Neuronal stem cell (in vitro differentiated cells): ENCODE data around the gene MCC.

ENCODE experiments used
- DNase-seq: peaks from one replicate; pipeline ENCODE4 v3.0.0-alpha.2; 2013; ENCODE audit warnings: low spot score
- H2AFZ ChIP-seq: one replicate; pipeline ENCODE4 v1.6.1; 2013; ENCODE audit warnings: mild to moderate bottlenecking, low read length, inconsistent platforms
- H2AK5ac ChIP-seq: 2 replicates; pipeline ENCODE4 v1.6.1; 2013; ENCODE audit warnings: low read depth, mild to moderate bottlenecking, inconsistent platforms, low read length, moderate library complexity, mixed read lengths
- H2BK120ac ChIP-seq: 2 replicates; pipeline ENCODE4 v1.6.1; 2013; ENCODE audit warnings: low read depth, mild to moderate bottlenecking, inconsistent platforms, low read length, moderate library complexity, mixed read lengths
- H2BK12ac ChIP-seq: one replicate; pipeline ENCODE4 v1.6.1; 2013; ENCODE audit warnings: low read length, inconsistent platforms
- H2BK15ac ChIP-seq: 2 replicates; pipeline ENCODE4 v1.6.1; 2013; ENCODE audit warnings: mild to moderate bottlenecking, low read length, inconsistent platforms, mixed read lengths
- H2BK5ac ChIP-seq: one replicate; pipeline ENCODE4 v1.6.1; 2013; ENCODE audit warnings: inconsistent platforms, mild to moderate bottlenecking, low read length, moderate library complexity
- H3K14ac ChIP-seq: one replicate; pipeline ENCODE4 v1.6.1; 2013; ENCODE audit warnings: low read length, inconsistent platforms
- H3K18ac ChIP-seq: 2 replicates; pipeline ENCODE4 v1.6.1; 2013; ENCODE audit warnings: low read length, inconsistent platforms
- H3K23ac ChIP-seq: 2 replicates; pipeline ENCODE4 v1.6.1; 2013; ENCODE audit warnings: low read depth, mild to moderate bottlenecking, mixed read lengths, low read length, inconsistent platforms; ENCODE audit not compliant: poor library complexity
- H3K27ac ChIP-seq: replicated peaks from 3 replicates; pipeline ENCODE4 v1.5.1; 2013; ENCODE audit warnings: low read length, inconsistent platforms
- H3K27me3 ChIP-seq, 3 experiments: 2 replicates each; pipeline ENCODE4 v1.6.1; 2013; ENCODE audit warnings: low read length in 3 of 3, mild to moderate bottlenecking in 2 of 3, inconsistent platforms in 1 of 3, low read depth in 1 of 3, mixed read lengths in 1 of 3, moderate library complexity in 1 of 3; ENCODE audit not compliant: control insufficient read depth in 3 of 3, insufficient read depth in 3 of 3
- H3K36me3 ChIP-seq, 2 donors: replicated peaks in 1 of 2; 2 replicates each; pipeline ENCODE4 v1.6.1; 2013; ENCODE audit warnings: low read length in 2 of 2; ENCODE audit not compliant: control insufficient read depth in 2 of 2, insufficient read depth in 2 of 2
- H3K4ac ChIP-seq: 2 replicates; pipeline ENCODE4 v1.6.1; 2013; ENCODE audit warnings: inconsistent platforms, mild to moderate bottlenecking, low read length, moderate library complexity
- H3K4me1 ChIP-seq, 2 donors: 1 replicate in 1 of 2; 2 replicates in 1 of 2; pipeline ENCODE4 v1.6.1; 2013; ENCODE audit warnings: low read length in 2 of 2, low read depth in 1 of 2; ENCODE audit not compliant: control insufficient read depth in 2 of 2, insufficient read depth in 1 of 2
- H3K4me2 ChIP-seq: one replicate; pipeline ENCODE4 v1.6.1; 2013; ENCODE audit warnings: mild to moderate bottlenecking, low read length, inconsistent platforms; ENCODE audit not compliant: insufficient read depth, poor library complexity, severe bottlenecking
- H3K4me3 ChIP-seq, 2 donors: 2 replicates each; pipeline ENCODE4 v1.5.1; 2013; ENCODE audit warnings: low read length in 2 of 2, mild to moderate bottlenecking in 2 of 2, inconsistent platforms in 1 of 2, moderate library complexity in 1 of 2
- H3K79me1 ChIP-seq: one replicate; pipeline ENCODE4 v1.6.1; 2013; ENCODE audit warnings: low read depth, mild to moderate bottlenecking, inconsistent platforms, low read length, moderate library complexity
- H3K9ac ChIP-seq: one replicate; pipeline ENCODE4 v1.6.1; 2013; ENCODE audit warnings: mild to moderate bottlenecking, low read depth, low read length, inconsistent platforms; ENCODE audit not compliant: poor library complexity
- H3K9me3 ChIP-seq, 2 donors: replicated peaks in 1 of 2; 2 replicates each; pipeline versions ENCODE3 to v1.6.1; 2013; ENCODE audit warnings: low read length in 2 of 2, mild to moderate bottlenecking in 2 of 2, inconsistent platforms in 1 of 2, low read depth in 1 of 2, mixed read lengths in 1 of 2, moderate library complexity in 1 of 2; ENCODE audit not compliant: control insufficient read depth in 2 of 2, insufficient read depth in 1 of 2
- H4K8ac ChIP-seq: one replicate; pipeline ENCODE4 v1.6.1; 2013; ENCODE audit warnings: low read depth, mild to moderate bottlenecking, inconsistent platforms, low read length, moderate library complexity
- H4K91ac ChIP-seq: one replicate; pipeline ENCODE4 v1.6.1; 2013; ENCODE audit warnings: low read length, low read depth, mild to moderate bottlenecking, inconsistent platforms; ENCODE audit not compliant: poor library complexity
- WGBS, 2 donors: extraction: QIAGEN DNeasy Blood & Tissue Kit; methylation state at CpG; one replicate each; pipeline ENCODE4 v1.1.7; 2013; ENCODE audit warnings: missing lambda C conversion rate in 2 of 2, mixed read lengths in 1 of 2; ENCODE audit not compliant: insufficient read length in 2 of 2, insufficient replicate concordance in 1 of 2; ENCODE audit errors: extremely low coverage in 2 of 2; 5-methylcytosine and 5-hydroxymethylcytosine counted together

The MCC gene

DNA sequence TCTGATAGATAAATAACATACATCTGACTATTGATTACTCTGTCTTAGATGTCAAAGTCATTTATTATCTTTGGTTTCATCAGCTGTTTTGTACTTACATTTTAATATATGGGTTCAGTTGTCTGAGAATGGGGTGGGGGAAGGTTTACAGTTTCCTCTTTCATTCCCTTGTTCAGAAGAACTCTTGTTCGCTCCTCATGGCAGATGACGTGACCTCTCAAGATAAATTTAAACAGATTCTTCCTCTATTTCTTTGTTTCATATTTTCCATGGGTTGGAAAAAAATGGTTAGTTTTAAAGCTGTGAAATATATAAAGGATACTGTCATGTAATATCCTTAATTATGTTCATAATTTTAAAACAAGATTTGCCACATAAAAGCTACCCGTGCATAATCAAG, 114.8 kb downstream of the MCC start:
- no peak overlapping the region for H3K27ac ChIP-seq

DNA sequence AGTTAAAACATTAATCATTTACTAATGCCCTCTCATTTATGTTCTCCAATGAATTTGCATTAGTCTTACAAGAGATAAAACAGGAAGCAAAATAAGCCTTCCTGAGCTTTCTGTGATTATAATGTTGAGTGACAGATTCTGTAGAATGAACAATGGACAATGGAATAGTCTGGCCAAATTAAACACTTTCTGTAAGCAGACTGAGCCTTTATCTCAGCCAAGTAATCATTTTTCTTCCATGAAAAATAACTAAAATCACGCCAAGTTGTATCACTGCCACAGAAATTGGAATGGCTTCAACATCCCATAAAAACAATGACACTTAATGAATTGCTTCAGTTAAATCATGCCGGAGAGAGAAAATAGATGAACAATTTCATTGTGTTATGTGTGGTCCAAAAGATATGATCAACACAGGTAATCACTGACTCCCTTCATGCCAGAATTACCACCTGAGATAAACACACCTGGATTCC, 116.5 kb downstream of the MCC start:
- Histone ChIP-seq H3K23ac (no peak overlapping the region), H3K4ac (no peak overlapping the region), H3K9me3 (no peaks in the 10 kb centered on the region), H4K8ac (no peak overlapping the region), H3K4me3 (no peak overlapping the region), H2BK15ac (no peak overlapping the region), H2BK12ac (no peak overlapping the region), H2BK5ac (no peak overlapping the region), H3K36me3 (no peaks in the 10 kb centered on the region), H3K79me1 (no peaks in the 10 kb centered on the region), H2AK5ac (no peak overlapping the region), H2AFZ (no peak overlapping the region), H3K18ac (no peak overlapping the region), H3K27me3 (peaks cover 0 to 3% (median 0%) of the 10 kb centered on the region in 3 experiments), H3K4me2 (no peak overlapping the region), H2BK120ac (no peak overlapping the region), H3K14ac (no peak overlapping the region), H3K4me1 (no peaks in the 10 kb centered on the region), H3K9ac (no peak overlapping the region), H4K91ac (no peak overlapping the region), H3K27ac (no peak overlapping the region)
- no CpG with 5 or more reads among the region's 2 CpGs for WGBS, 2 donors
- no peak for DNase-seq

More for the DNA sequence above, 114.8 kb downstream of the MCC start:
- Histone ChIP-seq H2BK12ac (no peak overlapping the region), H3K4me3 (no peak overlapping the region), H2BK5ac (no peak overlapping the region), H3K18ac (no peak overlapping the region), H3K36me3 (no peaks in the 10 kb centered on the region), H2BK120ac (no peak overlapping the region), H3K9ac (no peak overlapping the region), H3K4me1 (no peaks in the 10 kb centered on the region), H3K27me3 (peaks cover 0 to 3% (median 0%) of the 10 kb centered on the region in 3 experiments), H2AK5ac (no peak overlapping the region), H3K9me3 (no peaks in the 10 kb centered on the region), H4K8ac (no peak overlapping the region), H3K79me1 (no peaks in the 10 kb centered on the region), H2AFZ (no peak overlapping the region), H3K4me2 (no peak overlapping the region), H3K4ac (no peak overlapping the region), H4K91ac (no peak overlapping the region), H3K14ac (no peak overlapping the region), H3K23ac (no peak overlapping the region), H2BK15ac (no peak overlapping the region)
- no CpG with 5 or more reads among the region's 3 CpGs for WGBS, 2 donors
- no peak for DNase-seq

DNA sequence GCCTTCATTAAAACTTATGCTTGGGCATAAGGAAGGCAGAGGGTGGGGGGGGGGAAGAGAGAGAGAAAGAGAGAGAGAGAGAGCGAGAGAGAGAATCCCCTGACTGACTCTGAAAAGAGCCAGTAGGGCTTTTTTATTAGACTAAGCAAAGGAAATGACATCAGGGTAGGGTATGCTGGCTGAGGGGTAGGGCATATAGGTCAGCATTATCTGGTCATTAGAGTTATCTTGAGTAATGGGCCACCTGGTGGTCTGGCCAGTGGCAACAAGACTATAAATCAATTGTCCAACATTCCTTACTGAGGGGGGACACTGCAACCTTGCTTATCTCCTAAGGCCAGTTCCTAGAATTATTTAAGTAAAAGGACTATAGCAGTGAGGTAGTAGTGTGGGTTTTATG, 120.7 kb downstream of the MCC start:
- H3K79me1 ChIP-seq: no peaks in the 10 kb centered on the region
- peaks cover 0 to 3% (median 0%) of the 10 kb centered on the region in 3 experiments for H3K27me3 ChIP-seq
- no peak overlapping the region for H3K27ac ChIP-seq
- no peak overlapping the region for H2BK12ac ChIP-seq
- no peak overlapping the region for H3K4me2 ChIP-seq
- no peak overlapping the region for H2AFZ ChIP-seq
- H3K36me3 ChIP-seq: no peaks in the 10 kb centered on the region
- H3K23ac ChIP-seq: no peak overlapping the region
- H2BK120ac ChIP-seq: no peak overlapping the region
- no peak for DNase-seq
- no peak overlapping the region for H3K14ac ChIP-seq
- H4K91ac ChIP-seq: no peak overlapping the region
- H2BK5ac ChIP-seq: no peak overlapping the region
- no peak overlapping the region for H4K8ac ChIP-seq
- H3K4me1 ChIP-seq: no peaks in the 10 kb centered on the region
- no peak overlapping the region for H3K18ac ChIP-seq
- WGBS, 2 donors: no CpG with 5 or more reads among the region's 1 CpG
- H2AK5ac ChIP-seq: no peak overlapping the region
- no peak overlapping the region for H2BK15ac ChIP-seq
- H3K9me3 ChIP-seq: peaks cover 2 to 6% of the 10 kb centered on the region in 2 donors
- H3K9ac ChIP-seq: no peak overlapping the region
- no peak overlapping the region for H3K4me3 ChIP-seq
- no peak overlapping the region for H3K4ac ChIP-seq

DNA sequence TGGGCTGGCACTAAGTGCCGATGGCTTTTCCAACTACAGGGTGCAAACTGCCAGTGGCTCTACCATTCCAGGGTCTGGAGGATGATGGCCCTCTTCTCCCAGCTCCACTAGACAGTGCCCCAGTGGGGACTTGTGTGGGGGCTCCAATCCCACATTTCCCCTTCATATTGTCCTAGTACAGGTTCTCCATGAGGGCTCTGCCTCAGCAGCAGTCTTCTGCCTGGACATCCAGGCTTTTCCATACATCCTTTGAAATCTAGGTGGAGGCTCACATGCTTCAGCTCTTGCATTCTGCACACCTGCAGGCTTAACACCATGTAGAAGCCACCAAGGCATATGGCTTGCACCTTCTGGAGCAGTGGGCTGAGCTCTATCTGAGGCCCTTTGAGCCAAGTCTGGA, 123.8 kb downstream of the MCC start:
- H3K9ac ChIP-seq: no peak overlapping the region
- no peak overlapping the region for H3K4me2 ChIP-seq
- no peak overlapping the region for H3K23ac ChIP-seq
- no peak overlapping the region for H2BK5ac ChIP-seq
- no peak overlapping the region for H4K8ac ChIP-seq
- no peak overlapping the region for H3K27ac ChIP-seq
- H2AK5ac ChIP-seq: no peak overlapping the region
- no peaks in the 10 kb centered on the region for H3K79me1 ChIP-seq
- no CpG with 5 or more reads among the region's 1 CpG for WGBS, 2 donors
- no peak for DNase-seq
- no peaks in the 10 kb centered on the region for H3K36me3 ChIP-seq
- H3K9me3 ChIP-seq: peaks cover 2 to 6% of the 10 kb centered on the region in 2 donors
- no peak overlapping the region for H3K14ac ChIP-seq
- H3K4me1 ChIP-seq: no peaks in the 10 kb centered on the region
- H2BK120ac ChIP-seq: no peak overlapping the region
- H2AFZ ChIP-seq: no peak overlapping the region
- no peak overlapping the region for H2BK12ac ChIP-seq
- peaks cover 0 to 2% (median 0%) of the 10 kb centered on the region in 3 experiments for H3K27me3 ChIP-seq
- H3K4me3 ChIP-seq: no peak overlapping the region
- H3K18ac ChIP-seq: no peak overlapping the region
- H2BK15ac ChIP-seq: no peak overlapping the region
- H4K91ac ChIP-seq: no peak overlapping the region
- no peak overlapping the region for H3K4ac ChIP-seq
